ENCODE results near the gene IFT81.

DNA sequence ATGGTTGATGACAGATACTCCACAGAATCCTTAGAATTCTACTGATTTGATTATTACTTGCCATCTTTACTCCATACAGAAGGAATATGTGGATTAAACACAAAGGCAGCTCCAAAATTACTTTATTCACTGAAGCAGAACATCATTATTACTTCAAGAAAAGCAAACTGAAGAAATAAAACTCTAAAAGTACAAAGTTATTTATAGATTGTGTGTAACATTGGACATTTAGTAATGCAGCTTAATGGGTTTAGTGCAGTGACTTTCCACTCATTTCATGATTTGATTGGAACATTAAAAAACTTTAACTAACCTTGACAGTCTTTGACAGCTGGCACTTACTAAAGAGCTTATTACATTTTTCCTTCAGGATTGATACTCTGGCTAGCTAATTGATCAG is 97.9 kb downstream of the IFT81 start:
- TF ChIP-seq POLR2A (IDR thresholded peaks at IDR 0.05; ENCODE audit: low read depth, low read length), result no peak
- TF ChIP-seq POLR2AphosphoS5 (IDR thresholded peaks at IDR 0.05; ENCODE audit: low read depth, low read length), result no peak

Data from GM12892 (cell line).